ENCODE measurements around the gene DDX60. TPM values are rescaled to one million over a fixed set of nuclear protein-coding genes. Genes with fewer than 3 reads are reported as not detected.

The DDX60 gene
- total RNA-seq, 1 experiment from 2014 or later = 12.2 TPM

DNA sequence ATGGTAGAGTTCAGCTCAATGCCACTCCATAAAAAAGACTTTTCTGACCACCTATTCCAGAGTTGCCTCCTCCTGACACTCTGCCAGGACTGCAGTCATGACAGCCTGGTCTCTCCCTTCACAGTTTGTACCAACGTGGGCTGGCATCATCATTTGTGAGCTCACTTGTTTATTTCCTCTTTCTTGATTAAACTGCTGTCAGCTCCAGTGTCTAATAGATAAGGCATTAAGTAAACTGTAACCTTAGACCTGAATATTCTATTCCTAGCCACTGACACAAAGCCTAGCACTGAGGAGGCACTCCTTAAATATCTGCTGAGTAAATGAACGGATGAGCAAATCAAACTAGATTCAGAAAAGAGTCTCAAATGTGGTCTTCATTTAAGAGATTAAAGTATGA is 48.7 kb downstream of the DDX60 start:
- no peak overlapping the region for H3K4me3 ChIP-seq
- H3K4me1 ChIP-seq (replicated peaks; ENCODE audit: insufficient read depth) = no peaks in the 10 kb centered on the region
- H3K36me3 ChIP-seq (ENCODE audit: low read depth) = no peaks in the 10 kb centered on the region
- BruUV-seq (replicated peaks) = no TSS peak
- H3K27ac ChIP-seq = no peak overlapping the region
- no peaks in the 10 kb centered on the region for H3K27me3 ChIP-seq (ENCODE audit: insufficient read depth, low read depth)
- H2AFZ ChIP-seq = no peak overlapping the region
- H3K4me2 ChIP-seq = no peak overlapping the region
- ChIA-PET POLR2A (ENCODE audit: unreplicated experiment) (no interaction called here), CTCF (no interaction called here)
- H3F3A ChIP-seq (ENCODE audit: insufficient read depth, low read depth) = no peaks in the 10 kb centered on the region
- TF ChIP-seq EZH2 (IDR thresholded peaks at IDR 0.05; ENCODE audit: low read depth) = no peak
- TF ChIP-seq, protein P1, sequence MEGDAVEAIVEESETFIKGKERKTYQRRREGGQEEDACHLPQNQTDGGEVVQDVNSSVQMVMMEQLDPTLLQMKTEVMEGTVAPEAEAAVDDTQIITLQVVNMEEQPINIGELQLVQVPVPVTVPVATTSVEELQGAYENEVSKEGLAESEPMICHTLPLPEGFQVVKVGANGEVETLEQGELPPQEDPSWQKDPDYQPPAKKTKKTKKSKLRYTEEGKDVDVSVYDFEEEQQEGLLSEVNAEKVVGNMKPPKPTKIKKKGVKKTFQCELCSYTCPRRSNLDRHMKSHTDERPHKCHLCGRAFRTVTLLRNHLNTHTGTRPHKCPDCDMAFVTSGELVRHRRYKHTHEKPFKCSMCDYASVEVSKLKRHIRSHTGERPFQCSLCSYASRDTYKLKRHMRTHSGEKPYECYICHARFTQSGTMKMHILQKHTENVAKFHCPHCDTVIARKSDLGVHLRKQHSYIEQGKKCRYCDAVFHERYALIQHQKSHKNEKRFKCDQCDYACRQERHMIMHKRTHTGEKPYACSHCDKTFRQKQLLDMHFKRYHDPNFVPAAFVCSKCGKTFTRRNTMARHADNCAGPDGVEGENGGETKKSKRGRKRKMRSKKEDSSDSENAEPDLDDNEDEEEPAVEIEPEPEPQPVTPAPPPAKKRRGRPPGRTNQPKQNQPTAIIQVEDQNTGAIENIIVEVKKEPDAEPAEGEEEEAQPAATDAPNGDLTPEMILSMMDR (conservative IDR thresholded peaks at IDR 0.05) = no peak
- no peaks in the 10 kb centered on the region for H3K9me2 ChIP-seq (ENCODE audit: insufficient read depth)
- no peaks in the 10 kb centered on the region for H3K79me2 ChIP-seq (ENCODE audit: low read depth)
- DNase-seq = no peak
- H4K20me1 ChIP-seq (ENCODE audit: insufficient read depth) = no peaks in the 10 kb centered on the region
- no peaks in the 10 kb centered on the region for H3K9me3 ChIP-seq (ENCODE audit: insufficient read depth, low read depth)
- intact Hi-C loops (cut with micrococcal nuclease; ENCODE audit: unreplicated experiment) = no loop called here

DNA sequence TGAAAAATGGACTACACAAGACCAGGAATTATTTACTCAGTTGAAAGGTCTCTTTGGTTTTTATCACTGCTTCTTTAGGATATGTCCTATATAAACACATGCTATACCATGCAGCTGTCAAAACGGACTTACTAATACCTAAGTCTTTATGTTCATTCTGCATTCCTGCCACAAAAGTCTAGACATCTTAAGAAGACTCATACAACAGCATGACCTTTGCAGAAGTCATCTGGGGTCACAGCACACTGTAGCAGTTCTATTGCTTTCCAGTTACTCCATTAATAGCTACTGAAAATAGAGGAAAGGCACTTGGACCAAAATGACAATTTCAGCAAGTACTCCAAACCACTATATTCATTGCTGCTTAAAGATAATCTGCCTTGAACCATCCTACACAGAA is 53.2 kb downstream of the DDX60 start:
- BruUV-seq (replicated peaks) = no TSS peak
- no peaks in the 10 kb centered on the region for H3K9me2 ChIP-seq (ENCODE audit: insufficient read depth)
- no peak for TF ChIP-seq EZH2 (IDR thresholded peaks at IDR 0.05; ENCODE audit: low read depth)
- TF ChIP-seq, protein P1 (conservative IDR thresholded peaks at IDR 0.05) = no peak
- no peak for DNase-seq
- no peaks in the 10 kb centered on the region for H3K9me3 ChIP-seq (ENCODE audit: insufficient read depth, low read depth)
- ChIA-PET POLR2A (ENCODE audit: unreplicated experiment) (no interaction called here), CTCF (no interaction called here)
- H3F3A ChIP-seq (ENCODE audit: insufficient read depth, low read depth) = no peaks in the 10 kb centered on the region
- H3K27ac ChIP-seq = no peak overlapping the region
- no peaks in the 10 kb centered on the region for H3K27me3 ChIP-seq (ENCODE audit: insufficient read depth, low read depth)
- no peak overlapping the region for H2AFZ ChIP-seq
- no peaks in the 10 kb centered on the region for H3K36me3 ChIP-seq (ENCODE audit: low read depth)
- no peaks in the 10 kb centered on the region for H4K20me1 ChIP-seq (ENCODE audit: insufficient read depth)
- intact Hi-C loops (cut with micrococcal nuclease; ENCODE audit: unreplicated experiment) = no loop called here
- H3K4me2 ChIP-seq = no peak overlapping the region
- H3K4me3 ChIP-seq = no peak overlapping the region
- H3K79me2 ChIP-seq (ENCODE audit: low read depth) = no peaks in the 10 kb centered on the region
- H3K4me1 ChIP-seq (replicated peaks; ENCODE audit: insufficient read depth) = no peaks in the 10 kb centered on the region

DNA sequence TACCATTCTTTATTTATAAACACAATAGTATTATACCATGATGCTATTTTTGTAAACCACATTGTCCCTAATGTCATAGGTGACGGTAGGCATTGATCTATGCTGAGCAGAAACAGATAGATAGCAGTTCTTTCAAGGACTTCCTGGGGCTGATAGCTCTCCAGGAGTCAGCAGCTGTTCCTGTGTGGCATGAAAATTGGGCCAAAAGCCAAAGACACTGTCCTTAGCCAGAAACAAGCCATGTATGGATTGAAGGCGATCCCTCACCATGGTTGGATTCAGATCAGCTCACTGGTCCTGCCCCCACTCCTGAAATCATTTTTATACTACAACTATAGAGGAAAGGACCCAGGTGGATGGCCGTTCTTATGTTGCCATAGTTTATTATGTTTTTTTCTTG is 53.6 kb downstream of the DDX60 start:
- TF ChIP-seq, protein P1 (conservative IDR thresholded peaks at IDR 0.05) = no peak
- TF ChIP-seq EZH2 (IDR thresholded peaks at IDR 0.05; ENCODE audit: low read depth) = no peak
- Histone ChIP-seq H3F3A (ENCODE audit: insufficient read depth, low read depth) (no peaks in the 10 kb centered on the region), H4K20me1 (ENCODE audit: insufficient read depth) (no peaks in the 10 kb centered on the region), H3K4me2 (no peak overlapping the region), H3K36me3 (ENCODE audit: low read depth) (no peaks in the 10 kb centered on the region), H3K4me1 (replicated peaks; ENCODE audit: insufficient read depth) (no peaks in the 10 kb centered on the region), H3K27ac (no peak overlapping the region), H3K79me2 (ENCODE audit: low read depth) (no peaks in the 10 kb centered on the region), H3K9me3 (ENCODE audit: insufficient read depth, low read depth) (no peaks in the 10 kb centered on the region), H2AFZ (no peak overlapping the region), H3K9me2 (ENCODE audit: insufficient read depth) (no peaks in the 10 kb centered on the region), H3K27me3 (ENCODE audit: insufficient read depth, low read depth) (no peaks in the 10 kb centered on the region), H3K4me3 (no peak overlapping the region)
- ChIA-PET POLR2A (ENCODE audit: unreplicated experiment) (no interaction called here), CTCF (no interaction called here)
- intact Hi-C loops (cut with micrococcal nuclease; ENCODE audit: unreplicated experiment) = no loop called here
- DNase-seq = no peak
- no TSS peak for BruUV-seq (replicated peaks)

All from PC-9 (cell line).